Head of caudate nucleus (tissue), 42 donors: ENCODE data around the gene KLK12.

Experiments used
- DNase-seq, 42 donors: peaks; one replicate each; pipeline versions ENCODE4 v3.0.0 to v3.0.0-alpha.2; 2020 to 2021; ENCODE audit warnings: mixed read lengths in 7 of 42
- intact Hi-C: fragments of 100-400 bp; cut with DNase I; formaldehyde crosslinking; loops from one replicate; pipeline ENCODE4 v1.15.0; 2022

KLK12 gene, protein sequence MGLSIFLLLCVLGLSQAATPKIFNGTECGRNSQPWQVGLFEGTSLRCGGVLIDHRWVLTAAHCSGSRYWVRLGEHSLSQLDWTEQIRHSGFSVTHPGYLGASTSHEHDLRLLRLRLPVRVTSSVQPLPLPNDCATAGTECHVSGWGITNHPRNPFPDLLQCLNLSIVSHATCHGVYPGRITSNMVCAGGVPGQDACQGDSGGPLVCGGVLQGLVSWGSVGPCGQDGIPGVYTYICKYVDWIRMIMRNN

DNA sequence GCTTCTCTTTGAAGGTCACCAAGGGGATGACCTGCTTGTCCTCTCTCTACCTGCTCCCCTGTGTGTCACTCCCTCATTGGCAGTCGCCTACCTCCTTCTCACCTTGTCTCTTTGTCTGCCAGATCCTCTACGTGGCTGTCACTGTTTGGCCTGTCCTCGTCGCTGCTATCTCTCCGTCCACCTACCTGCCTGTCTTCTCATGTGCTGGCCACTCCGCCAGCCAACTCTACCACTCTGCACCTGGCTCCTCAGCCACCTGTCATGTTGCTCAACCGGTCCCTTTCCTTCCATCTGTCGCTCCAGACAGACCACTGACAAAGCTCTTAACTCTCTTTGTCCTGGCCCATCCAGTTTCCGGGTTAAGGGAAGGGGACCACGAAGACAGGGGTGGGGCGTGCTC, at the start of gene KLK12:
Gene KLK12 (minus strand): TSS at position 299 of the 400 bp plus-strand sequence. CDS start 381 bp downstream, outside the sequence.
- DNase-seq: no peak
- intact Hi-C loops: no loop called here

DNA sequence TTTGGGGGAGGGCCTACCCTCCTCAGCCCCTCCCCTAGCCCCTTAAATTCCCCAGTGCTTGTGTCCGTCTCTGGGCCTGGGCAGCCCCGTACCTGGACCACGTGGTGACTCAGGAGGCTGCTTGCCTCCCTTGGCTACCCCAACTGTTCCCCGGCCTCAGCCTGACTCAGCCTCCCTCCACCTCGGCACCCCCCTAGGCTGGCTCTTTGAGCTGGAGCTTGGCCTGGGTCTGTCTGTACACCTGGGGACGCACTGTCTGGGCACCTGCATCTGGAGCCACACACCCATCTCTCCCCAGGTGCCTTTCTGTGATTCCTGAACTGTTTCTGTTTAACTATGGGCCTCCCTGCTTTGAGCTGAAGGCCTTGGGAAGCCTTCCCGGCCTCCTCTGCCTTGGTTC, 49.7 kb upstream of the KLK12 start:
- no peak for DNase-seq
- intact Hi-C loops: no loop called here

DNA sequence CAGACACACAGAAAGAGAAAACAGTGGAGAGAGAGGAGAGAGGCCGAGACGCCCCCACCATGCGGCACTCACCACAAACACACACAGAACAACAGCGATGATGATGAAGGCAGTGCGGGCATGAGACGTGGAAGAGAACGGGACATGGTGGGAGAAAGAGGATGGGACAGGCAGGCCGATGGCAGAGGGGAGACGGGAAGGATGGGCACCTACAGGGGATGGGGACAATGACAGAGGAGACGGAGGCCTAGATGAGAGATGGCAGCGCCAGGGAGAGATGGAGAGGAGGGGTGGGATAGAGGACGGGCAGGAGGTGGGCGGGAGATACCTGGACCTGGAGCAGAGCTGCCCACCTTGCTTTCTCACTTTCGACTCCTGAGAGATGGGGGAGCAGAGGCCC, 49.0 kb upstream of the KLK12 start:
- intact Hi-C loops: no loop called here
- DNase-seq: no peak

DNA sequence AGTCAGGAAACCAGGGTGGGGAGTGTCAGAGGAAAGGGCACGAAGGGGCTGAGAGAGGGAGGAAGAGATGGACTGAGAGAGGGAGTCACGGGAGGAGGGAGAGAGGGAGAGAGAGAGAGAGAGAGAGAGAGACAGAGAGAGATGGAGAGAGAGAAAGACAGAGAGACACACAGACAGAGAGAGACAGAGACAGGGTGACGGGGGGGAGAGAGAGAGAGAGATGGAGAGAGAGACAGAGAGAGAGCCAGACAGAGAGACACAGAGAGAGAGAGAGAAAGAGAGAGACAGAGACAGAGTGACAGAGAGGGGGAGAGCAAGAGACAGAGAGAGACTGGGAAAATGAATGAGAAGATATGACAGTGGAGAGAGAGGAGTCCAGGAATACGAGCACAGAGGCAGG, 48.4 kb upstream of the KLK12 start:
- intact Hi-C loops: no loop called here
- no peak for DNase-seq

DNA sequence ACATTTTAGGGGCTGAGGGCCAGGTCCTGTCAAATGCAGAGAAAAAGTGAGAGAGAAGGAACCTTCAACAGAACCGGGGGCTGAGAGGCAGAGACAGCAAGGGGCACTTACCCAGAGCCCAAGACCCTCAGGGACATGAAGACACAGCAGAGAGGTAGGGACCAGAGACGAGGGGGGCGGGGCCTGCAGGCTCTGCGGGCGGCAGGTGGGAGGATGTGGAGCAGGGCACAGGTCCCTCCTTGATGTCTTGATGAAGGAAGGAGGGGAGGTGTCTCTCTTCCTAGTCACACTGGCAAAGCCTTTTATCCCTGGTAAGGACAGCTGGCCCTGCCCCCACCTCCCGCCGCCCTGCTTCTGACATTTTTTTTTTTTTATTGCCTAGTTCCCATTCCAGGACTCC, 47.8 kb upstream of the KLK12 start, which contains the start of gene KLK14:
Gene KLK14 (minus strand): TSS at position 277 of the 400 bp plus-strand sequence. CDS start 273 bp downstream, at position 4.
- no peak for DNase-seq
- intact Hi-C loops: no loop called here

DNA sequence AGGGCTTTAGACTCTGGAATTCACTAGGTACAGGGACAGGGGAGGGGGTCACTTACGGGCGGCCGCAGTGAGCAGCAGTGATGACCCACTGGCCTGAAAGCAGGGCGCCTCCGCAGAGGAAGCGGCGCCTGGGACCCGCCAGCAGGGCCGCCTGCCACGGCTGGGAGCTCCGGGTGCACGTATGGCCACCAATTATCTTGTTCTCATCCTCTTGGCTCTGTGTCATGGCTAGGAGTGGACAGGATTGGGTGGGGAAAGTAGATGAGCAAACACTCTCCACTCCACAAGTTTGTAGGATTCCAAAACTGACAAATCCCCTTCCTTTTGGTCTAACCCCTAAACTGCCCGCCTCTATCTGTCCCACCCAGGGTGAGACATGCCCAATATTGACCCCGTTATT, 46.7 kb upstream of the KLK12 start:
- intact Hi-C loops: no loop called here
- no peak for DNase-seq

DNA sequence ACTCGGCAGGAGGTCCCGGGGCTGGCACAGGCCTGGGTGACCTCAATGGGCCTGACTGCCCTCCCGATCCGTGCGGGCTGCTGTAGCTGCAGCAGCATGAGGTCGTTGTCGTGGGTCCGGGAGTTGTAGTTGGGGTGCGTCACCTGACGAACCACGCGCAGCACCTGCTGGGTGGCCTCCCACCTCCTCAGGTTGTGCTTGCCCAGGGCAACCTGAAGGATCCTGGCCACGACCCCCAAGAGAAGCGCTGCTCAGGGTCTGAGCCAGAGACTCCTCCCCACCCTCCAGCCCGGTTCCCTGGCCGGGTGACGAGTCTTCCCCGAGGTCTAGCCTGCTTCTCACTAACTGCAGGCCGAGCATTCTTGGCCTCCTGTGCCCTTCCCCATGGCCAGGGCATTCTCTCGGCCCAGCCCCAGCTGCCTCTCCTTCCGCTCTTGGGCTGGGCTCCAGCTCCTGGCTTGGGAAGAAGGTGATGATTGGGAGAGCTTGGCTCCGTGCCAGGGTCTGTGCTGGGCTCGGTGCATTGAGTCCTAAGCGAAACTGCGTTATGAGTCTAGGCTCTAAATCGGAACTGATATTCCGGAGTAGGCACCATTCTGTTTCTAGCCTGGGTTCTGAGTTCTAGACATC, 44.8 kb upstream of the KLK12 start:
- intact Hi-C loops: no loop called here
- peak in 5 of 42 donors; percentile 11 to 59 (median 29) for DNase-seq

DNA sequence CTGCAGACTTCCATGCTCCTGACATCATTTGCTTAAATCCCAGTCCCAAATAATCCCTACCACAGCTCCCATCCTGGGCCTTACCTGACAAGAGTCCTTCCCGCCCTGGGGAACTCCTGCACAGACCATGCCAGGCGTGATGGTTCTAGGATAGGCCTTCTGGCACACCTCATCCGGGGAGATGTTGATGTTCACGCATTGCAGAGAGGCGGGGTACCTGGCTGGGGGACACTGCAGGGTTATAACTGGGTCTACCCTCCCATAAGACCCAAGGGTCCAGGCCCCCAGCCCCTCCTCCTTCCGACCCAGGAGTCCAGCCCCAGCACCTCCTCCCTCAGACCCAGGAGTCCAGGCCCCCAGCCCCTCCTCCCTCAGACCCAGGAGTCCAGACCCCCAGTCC, 43.9 kb upstream of the KLK12 start:
- intact Hi-C loops: no loop called here
- no peak for DNase-seq

DNA sequence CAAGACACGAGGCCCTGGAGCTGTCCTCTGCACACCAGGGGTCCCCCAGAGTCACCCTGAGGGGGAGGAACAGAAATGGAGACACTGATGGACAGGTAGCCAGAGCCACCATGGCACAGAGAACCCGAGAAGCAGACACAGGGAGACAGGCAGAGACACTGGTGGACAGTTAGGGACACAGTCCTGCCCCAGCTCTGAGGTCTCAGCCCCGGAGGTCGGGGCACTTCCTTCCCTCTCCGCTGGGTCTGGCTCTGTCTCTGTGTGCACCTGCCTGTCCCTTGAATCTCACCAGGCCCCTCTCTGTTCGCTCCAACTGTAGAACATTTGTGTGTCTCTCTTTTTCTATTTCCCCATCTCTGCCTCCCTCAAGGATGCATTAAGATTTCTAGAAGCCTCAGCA, 43.3 kb upstream of the KLK12 start:
- intact Hi-C loops: no loop called here
- DNase-seq: no peak

DNA sequence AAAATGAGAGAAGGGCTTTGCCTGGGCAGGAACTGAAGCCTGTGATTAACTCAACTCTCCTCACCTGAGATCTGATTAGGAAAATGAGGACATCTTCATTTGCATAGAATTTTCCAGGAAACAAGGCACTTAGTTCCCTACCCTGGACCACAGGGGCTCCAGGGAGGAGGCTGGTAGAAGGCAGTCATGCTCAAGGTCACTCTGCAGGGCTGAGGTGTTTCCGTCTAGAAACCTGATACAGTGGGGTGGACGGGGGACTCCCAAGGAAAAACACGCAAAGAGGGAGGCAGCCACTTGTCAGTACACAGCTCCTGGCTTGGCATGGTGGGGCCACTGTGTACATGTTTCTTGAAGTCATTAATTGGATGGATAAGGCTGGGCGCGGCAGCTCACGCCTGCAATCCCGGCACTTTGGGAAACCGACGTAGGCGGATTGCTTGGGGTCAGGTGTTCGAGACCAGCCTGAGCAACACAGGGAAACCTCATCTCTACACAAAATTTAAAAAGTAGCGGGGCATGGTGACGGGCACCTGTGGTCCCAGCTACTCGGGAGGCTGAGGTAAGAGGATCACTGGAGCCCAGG, 41.9 kb upstream of the KLK12 start:
- intact Hi-C loops: no loop called here
- DNase-seq: no peak

DNA sequence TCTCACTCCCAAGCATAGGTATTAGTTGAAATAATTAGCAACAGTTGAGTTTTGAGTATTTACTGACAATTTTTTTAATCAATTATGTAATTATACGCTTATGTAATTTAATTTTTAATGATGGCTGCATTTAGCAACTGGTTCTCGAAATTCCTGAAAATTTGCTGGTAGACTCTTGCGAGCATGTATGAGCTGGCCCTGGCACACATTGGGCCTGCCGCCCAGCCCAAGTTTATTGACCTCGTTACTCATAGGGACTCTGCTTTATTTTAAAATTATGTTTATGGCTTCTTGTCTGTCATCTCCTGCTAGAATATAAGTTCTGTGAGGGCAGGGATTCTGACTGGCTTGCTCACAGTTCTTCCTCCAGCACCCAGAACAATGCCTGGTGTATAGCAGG, 41.2 kb upstream of the KLK12 start:
- intact Hi-C loops: no loop called here
- DNase-seq: no peak

DNA sequence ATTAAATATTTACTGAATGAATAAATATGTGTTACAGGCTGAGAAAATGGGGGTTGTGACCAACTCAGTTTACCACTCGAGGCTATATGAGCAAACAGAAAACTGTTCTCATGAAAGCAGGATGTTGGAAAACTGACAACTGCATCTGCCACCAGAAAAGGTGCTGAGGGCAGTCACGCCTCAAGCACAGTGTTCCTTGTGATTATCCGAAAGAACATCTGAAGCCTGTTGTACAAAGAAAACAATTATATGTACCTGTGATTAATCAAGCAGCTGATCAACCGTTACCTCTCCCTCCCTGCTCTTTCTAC, 36.2 kb upstream of the KLK12 start:
- intact Hi-C loops: no loop called here
- no peak for DNase-seq

DNA sequence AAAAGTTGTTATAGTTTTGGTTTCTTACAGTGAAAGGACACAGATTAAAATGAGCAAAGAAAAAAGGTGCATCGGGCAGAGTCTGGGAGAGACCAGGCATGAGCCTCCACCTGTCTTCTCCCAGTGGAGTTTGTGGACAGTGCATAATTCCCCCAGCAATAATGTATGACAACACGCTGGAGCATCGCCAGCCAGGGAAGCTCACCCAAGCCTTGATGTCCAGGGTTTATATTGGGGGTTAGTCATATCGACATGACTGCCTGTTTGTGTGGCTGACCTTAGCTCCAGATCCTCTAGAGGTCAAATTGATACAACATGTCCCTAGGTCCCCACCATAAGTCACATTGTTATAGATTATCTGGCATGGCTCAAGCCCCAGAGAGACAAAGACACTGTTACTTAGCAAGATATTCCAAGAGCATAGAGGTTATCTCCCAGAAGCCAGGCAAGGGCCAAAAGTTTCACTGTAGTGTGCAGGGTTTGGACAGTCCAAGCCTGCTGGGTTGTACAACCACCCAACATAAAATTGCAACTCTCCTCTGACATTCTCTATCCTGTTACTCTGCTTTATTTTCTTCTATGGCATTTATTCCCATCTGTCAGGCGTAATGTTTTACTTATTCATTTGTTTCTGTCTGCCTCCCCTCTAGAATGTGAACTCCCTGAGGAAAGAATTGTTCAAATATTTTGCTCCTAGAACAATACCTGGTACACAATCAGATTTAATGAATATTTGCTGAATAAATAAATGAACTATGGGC, 35.7 kb upstream of the KLK12 start:
- intact Hi-C loops: no loop called here
- DNase-seq: no peak

DNA sequence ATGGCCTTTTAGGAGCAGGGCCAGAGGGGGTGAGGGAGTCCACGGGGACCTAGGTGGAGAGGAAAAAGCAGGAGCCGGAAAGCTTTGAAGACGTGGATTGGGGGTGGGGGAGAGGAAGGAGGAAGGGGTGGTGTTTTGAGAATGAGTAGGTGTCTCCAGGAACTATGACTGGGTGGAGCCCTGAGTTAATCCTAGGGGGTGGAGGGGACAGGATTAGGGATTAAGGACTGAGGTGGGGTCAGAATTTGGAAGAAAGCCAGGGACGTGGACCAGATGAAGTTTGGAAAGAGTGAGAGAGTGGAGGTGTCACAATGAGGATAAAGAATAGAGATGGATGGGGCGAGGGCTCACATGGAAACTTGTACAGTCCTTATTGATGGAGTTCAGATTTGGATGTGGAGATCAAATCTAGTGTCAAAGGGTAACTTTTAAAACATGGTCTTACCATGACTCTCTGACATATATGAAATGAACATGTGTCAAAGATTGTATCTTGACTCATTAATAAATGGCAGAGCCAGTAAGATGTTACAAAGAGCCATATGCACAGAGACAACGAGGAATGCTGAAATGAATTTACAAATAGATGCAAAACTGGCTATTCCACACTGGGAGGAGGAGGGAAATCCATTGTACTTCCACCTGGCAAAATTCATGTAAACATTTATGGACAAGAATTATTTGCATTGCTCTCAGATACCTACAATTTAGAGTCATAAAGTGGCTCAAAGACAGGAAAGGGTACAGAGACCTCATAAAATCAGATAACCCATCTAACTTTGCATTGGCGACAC, 31.8 kb upstream of the KLK12 start:
- DNase-seq: no peak
- intact Hi-C loops: no loop called here

DNA sequence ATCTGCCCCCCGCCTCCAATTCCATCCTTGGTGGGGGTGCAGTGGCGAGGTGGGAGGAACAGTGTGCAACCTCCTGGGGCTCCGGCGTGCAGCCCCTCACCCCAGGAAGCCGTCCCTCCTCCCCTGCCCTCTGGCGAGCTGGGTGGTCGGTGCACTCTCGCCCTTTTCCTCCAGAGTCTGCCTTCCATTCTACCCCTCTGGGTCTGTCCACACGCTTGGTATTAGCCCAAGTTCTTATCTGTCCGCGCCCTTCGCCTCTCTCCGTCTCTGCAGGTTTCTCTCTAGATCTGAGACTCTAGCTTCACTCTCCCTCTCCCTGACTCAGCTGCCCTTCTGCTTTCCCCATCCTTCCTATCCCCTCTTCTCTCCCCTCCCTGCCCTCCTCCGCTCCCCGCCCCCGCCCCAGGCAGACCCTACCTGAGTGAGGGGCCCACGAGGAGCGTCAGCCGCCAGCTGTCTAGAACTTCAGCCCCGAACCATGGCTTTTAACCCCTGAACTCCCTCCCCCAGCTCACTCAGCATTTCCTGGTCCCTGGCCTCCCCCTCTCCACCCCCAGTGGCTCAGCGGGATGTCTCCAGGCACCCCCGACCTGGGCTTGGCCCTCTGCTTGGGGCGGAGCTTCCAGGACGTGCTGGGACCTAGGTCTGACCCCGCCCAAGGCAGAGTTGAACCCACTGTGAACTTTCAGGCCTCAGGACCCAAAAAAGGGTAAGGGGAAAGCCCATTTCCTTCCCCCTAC, 30.6 kb upstream of the KLK12 start:
- intact Hi-C loops: no loop called here
- no peak for DNase-seq

DNA sequence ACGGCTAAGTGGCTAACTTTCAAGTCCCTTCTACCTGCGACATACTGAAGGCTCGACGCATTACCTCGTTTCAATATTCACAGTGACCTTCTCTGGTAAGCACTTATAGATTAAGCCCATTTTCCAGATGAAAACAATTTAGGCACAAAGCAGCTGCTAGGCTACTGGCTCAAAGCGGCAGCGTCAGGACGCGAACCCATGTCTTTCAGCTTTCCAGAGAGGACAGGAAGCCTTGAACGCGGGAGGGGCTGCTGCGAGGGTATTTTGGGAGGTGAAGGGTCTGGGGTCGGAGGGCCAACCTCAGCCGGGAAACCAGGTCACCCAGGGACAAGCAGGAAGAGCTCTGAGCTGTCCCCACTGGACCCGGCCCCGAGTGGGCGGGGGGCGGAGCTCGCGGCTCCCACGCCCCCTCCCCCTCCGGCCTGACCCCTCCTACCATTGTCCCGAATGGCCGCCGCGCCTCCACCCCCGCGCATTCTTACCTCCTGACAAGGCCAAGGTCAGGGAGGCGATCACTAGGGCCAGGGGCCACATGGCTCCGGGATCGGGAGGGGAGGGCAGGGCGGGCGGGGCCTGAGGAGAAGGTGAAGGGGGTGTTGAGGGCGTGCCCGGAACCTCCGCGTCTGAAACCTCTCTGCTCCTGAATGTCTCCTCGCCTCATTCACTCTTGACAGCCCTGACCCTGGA, 29.9 kb upstream of the KLK12 start, which contains the start of gene KLK13:
Gene KLK13 (minus strand): TSS at position 559 of the 687 bp plus-strand sequence. CDS start 25 bp downstream, at position 534.
- intact Hi-C loops: no loop called here
- DNase-seq: no peak

DNA sequence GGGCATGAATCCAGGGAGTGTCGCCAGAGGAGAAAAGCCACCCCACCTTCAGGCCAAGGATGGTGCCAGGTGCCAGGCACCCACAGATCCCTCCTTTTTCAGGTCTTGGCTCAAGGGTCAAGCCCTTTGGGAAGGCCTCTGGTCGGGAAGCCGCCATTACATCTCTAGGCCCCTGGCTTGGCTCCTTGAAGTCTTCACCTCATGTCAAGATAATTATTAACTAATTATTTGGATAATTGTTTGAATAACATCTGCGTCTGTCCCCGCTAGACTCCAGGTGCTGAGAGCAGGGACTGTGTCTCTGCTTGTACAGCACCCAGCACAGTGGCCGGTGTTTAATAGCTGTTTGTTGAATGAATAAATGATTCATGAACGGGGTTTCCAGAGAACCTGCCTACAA, 28.9 kb upstream of the KLK12 start:
- DNase-seq: no peak

DNA sequence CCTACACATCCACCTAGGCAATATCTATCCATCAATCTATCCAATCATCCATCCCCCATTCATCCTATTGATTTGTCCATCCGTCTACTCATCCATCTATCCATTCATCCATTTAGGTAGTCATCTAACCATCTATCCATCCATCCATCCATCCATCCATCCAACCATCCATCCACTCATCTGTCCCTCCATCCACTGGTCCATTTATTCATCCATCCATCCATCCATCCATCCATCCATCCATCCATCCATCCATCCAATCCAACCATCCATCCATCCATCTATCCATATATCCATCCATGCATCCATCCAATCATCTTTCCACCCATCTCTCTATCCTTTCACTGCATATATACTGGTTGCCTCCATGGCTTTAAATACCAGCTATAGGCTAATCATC, 26.2 kb upstream of the KLK12 start:
- intact Hi-C loops: no loop called here
- DNase-seq: no peak

More for the DNA sequence above, 28.9 kb upstream of the KLK12 start:
- intact Hi-C loops: no loop called here
